GM21515 (cell line): Measurements from ENCODE around the gene CNIH4.
"Not testable (repeated sequence)": the region's sequence is repeated elsewhere in the genome, so short reads cannot be mapped to it uniquely, and the experiment has no call there.

Experiments
- ATAC-seq: cut with Tn5 transposase; IDR thresholded peaks from one replicate; pipeline ENCODE4 v1.9.1; 2021; ENCODE audit not compliant: unreplicated experiment

Gene CNIH4

DNA sequence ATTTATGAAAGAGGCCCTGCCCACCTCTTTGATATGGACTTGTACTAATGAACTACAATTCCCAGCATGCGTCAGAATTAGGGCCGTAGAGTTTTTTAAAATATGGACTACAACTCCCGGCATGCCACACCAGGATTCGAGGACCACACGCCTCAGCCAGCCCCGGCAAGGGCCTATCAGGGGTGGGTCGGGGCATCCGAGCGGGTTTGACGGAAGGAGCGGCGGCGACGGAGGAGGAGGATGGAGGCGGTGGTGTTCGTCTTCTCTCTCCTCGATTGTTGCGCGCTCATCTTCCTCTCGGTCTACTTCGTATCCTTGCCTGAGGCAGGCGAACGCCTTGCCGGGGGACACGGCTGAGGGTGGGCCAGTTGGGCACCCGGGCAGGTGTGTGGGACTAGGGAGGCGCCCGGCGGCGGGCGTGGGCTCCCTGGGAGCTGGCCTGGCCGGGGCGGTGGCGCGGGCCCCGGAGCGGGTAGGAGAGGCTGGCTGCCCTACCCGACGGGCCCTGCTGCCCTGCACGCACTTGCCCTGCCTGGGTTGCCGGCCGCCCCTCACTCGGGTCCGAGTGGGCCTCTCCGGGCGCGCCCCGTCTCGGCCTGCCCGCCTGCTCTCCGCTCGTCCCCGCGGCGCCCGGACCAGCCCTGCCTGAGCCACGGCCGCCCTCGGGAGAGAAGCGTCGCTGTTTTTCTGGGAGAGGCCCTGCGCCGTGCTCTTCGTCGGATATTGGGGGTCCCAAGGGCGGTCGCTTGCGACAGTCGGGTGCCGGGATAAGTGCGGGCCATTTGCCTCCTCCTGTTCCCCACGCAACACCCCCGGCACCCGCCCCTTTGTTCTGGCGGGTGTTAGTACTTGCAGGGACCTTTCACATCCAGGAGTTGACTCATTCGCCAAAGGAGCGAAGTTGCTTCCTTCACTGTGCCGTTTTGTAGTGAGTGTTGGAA is at the start of gene CNIH4:
CNIH4 (plus strand) TSS at position 195 of the 941 bp plus-strand sequence; CDS start at position 241, 46 bp downstream.
- ATAC-seq: peak; percentile 98

- no peak for ATAC-seq
Observed at GRCh38 chr1:224308064-224308463, 48.6 kb upstream of the CNIH4 start.

GRCh38 chr1:224311503-224311902 is 45.2 kb upstream of the CNIH4 start:
- ATAC-seq: not testable (repeated sequence)

DNA sequence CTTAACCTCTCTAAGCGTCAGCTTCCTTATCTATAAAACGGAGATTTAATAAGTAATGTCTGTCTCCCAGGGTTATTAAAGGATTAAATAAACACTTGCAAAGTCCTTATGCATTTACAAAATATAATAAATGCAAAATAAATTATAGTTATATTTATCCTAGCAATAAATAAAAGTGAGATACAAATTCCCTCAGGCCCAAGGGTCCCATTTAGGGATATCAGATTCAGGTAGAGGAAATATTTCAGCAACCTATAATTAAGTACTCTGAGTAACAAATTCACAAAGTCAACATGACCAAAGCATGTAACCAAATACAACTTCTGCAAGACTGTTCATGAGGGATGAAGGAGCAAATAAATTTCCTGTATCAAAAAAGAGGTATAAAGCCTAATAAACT is 44.7 kb upstream of the CNIH4 start:
- no peak for ATAC-seq

DNA sequence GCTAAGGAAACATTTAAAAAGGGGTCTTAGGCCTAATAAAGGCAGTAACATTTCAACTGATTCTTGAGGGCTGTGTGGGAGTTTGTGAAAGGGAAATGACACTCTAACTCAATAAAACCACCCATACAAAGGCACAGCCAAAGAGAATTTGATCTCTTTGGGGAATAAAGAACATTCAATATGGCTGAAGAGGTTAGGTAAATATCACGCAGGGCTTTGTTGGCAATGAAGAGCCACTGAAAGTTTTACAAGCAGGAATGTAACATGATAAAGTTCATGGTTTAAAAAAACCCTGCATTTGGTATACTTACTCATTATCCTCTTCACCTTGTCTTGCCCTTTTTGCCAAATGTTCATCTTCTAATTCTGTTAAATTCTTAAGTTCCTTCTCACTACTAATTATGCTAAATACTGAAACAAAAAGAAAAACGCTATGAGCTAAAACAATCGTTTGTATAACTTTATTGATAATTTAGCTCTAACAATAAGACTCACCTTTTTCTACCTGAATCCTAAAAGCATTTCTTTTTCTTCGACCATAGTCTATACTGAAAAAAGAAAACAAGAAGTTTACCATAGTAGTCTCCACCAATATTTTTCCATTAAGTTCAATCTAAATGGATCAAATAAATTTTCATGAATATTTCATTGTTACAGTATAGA is 39.2 kb upstream of the CNIH4 start:
- ATAC-seq: no peak

DNA sequence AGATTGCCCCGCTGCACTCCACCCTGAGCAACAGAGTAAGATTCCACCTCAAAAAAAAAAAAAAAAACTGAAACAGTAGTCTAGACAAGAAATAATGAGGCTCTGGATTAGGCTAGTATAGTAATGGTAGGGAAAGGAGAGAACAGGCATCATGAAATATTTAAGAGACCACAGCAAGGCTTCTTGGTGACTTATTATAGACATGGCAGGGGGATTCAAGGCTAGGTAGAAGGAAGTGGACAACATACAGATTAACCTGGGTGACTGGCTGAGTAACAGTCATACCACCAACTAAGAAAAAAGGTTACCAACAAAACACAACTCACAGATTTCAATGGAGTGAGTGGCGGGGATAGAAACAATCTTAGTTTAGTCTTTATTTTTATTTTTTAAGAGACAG is 35.0 kb upstream of the CNIH4 start:
- no peak for ATAC-seq

GRCh38 chr1:224325959-224326358 is 30.7 kb upstream of the CNIH4 start:
- no peak for ATAC-seq

DNA sequence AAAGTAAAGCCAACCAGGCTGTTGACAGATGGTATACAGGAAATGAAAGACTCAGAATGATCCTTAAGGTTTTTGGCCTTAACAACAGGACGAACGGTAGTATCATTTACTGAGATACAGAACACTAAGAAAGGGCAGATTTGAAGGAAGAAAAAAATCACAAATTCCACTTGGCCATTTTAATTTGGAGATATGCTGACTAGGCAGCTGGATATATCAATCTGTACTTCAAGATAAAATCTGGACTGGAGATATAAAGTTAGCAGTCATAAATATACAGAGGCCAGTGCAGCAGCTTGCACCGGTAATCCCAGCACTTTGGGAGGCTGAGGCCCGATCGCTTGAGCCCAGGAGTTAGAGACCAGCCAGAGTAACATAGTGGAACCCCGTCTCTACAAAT is 28.0 kb upstream of the CNIH4 start:
- ATAC-seq: no peak

DNA sequence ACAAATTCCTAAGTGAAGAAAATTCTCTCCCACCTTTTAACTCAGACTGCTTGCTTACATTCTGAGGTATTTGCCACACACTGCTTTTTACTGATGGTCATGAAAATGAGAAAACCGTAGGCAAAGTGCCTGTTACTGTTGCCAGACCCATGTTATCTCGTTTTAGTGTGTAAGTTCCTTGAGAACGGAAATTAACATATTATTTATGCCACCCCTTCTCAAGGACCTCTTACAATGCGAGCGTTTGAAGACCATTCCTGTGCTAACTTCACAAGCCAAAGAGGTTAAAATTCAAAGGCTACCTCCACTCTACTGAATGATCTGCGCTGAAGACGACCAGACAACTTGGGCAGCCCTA is 27.2 kb upstream of the CNIH4 start:
- ATAC-seq: no peak

GRCh38 chr1:224329842-224330753 is 26.6 kb upstream of the CNIH4 start, which contains the start of gene NVL:
TSS of gene NVL (minus strand) at chr1:224330172. CDS start at chr1:224330127, 45 bp downstream.
- ATAC-seq: peak; percentile 84

- ATAC-seq: no peak
Observed at GRCh38 chr1:224331326-224331725, 25.4 kb upstream of the CNIH4 start.

- no peak for ATAC-seq
Observed at GRCh38 chr1:224331824-224332223, 24.9 kb upstream of the CNIH4 start.

DNA sequence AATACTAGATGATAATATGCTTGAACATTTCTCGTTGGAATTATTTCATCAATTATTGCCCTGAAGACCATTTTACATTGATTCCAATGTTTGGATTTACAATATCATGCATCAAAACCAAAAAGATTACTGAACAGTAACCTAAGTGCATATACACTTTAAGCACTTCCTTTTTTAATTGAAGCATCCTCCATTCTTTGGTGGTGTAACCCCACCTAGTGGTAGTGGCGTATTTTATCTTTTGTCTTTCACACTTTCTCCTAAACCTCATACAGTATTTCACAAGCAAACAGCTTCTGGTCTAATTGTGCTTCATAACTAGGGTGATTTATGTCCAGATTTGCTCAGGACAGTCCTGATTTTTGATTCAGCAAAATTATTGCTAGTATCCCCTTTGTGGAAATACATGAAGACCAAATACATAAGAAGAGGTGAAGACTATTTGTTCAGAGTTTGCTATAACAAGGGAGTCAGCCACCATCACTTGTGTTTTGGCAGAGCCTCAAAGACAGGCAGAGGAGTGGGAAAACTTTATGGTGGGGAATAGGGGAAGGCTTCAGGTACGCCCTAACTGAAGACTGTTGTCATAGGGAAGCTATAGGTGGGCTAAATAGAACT is 23.3 kb upstream of the CNIH4 start:
- ATAC-seq: peak; percentile 50

GRCh38 chr1:224333939-224334786 is 22.5 kb upstream of the CNIH4 start:
- no peak for ATAC-seq

DNA sequence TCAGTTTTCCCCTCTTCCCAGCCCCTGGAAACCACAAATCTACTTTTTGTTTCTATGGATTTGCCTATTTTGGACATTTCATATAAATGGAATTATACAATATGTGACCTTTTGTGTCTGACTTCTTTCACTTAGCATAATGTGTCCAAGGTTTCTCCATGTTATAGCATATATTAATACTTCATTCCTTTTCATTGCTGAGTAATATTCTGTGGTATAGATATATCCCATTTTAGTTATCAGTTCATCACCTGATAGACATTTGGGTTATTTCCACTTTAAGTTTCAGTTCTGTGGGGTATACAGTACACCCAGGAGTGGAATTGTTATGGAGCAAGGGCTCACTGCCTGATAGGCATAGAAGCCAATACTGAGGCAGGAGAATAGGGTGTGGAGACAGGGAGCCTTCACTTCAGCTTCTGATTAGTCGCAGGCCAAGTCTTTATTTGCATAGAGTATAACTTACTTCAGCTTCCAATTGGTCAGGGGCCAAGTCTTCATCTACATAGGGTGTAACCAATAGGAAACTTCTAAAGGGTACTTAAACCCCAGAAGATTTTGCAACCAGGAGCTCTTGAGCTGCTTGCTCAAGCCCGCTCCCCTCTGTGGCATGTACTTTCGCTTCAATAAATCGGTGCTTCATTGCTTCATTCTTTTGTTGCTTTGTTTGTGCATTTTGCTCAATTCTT is 18.4 kb upstream of the CNIH4 start:
- ATAC-seq: no peak

DNA sequence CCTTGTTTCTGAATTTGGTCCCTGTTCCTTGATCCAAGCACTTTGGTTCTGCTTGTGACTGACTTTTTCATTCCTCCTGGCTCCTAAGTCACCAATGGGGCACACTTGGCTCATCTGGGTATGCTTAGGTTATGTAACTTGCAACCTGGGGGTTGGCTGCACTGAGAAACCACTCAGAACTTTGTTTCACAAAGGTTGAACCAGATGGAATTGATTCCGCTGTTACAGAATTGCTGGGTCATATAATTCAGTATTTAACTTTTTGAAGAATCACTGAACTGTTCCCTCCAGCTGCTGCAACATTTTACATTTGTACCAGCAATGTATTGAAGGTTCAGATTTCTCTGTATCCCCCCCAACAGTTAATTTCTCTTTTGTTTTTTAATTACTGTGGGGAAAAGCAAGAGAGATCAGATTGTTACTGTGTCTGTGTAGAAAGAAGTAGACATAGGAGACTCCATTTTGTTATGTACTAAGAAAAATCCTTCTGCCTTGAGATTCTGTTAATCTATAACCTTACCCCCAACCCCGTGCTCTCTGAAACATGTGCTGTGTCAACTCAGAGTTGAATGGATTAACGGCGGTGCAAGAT is 17.1 kb upstream of the CNIH4 start:
- ATAC-seq: no peak

GRCh38 chr1:224340453-224341384 is 16.0 kb upstream of the CNIH4 start:
- ATAC-seq: peak; percentile 80

DNA sequence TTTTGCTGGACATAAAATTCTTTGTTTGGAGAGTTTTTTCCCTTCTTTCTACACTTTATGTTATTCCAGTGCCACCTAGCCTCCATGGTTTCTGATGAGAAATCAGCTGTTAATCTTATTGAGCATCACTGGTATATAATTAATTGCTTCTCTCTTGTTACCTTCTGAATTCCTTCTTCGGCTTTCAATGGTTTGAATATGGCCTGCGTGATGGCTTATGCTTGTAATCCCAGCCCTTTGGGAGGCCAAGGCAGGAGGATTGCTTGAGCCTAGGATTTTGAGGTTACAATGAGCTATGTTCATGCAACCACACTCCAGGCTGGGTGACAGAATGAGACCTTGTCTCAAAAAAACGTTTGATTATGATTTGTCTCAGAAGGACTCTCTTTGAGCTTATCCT is 13.0 kb upstream of the CNIH4 start:
- no peak for ATAC-seq
